Measurements from ENCODE around the gene RBM39. TPM values are rescaled to one million over a fixed set of nuclear protein-coding genes. Genes with fewer than 3 reads are reported as not detected.

Gene RBM39
- total and polyA plus RNA-seq, 9 of the 15 experiments (the other 6 are each of a cell fraction or from before 2014, with no cell fraction given): 143 to 319 (median 228) TPM

- TF ChIP-seq, protein P1, sequence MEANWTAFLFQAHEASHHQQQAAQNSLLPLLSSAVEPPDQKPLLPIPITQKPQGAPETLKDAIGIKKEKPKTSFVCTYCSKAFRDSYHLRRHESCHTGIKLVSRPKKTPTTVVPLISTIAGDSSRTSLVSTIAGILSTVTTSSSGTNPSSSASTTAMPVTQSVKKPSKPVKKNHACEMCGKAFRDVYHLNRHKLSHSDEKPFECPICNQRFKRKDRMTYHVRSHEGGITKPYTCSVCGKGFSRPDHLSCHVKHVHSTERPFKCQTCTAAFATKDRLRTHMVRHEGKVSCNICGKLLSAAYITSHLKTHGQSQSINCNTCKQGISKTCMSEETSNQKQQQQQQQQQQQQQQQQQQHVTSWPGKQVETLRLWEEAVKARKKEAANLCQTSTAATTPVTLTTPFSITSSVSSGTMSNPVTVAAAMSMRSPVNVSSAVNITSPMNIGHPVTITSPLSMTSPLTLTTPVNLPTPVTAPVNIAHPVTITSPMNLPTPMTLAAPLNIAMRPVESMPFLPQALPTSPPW (CRISPR knock-in tag; IDR thresholded peaks at IDR 0.05): no peak
- no peak for TF ChIP-seq PHF21A (IDR thresholded peaks at IDR 0.05; ENCODE audit: borderline replicate concordance, low read depth)
- TF ChIP-seq ZNF384 (IDR thresholded peaks at IDR 0.05; ENCODE audit: low read depth, low read length): peak; percentile 55; the same call in 1 of the 2 replicates
- TF ChIP-seq IRF2 (CRISPR knock-in tag; IDR thresholded peaks at IDR 0.05): no peak
- TF ChIP-seq TOE1 (IDR thresholded peaks at IDR 0.05; ENCODE audit: borderline replicate concordance): no peak
- TF ChIP-seq TOE1 (CRISPR knock-in tag; IDR thresholded peaks at IDR 0.05; ENCODE audit: borderline replicate concordance, low read depth): no peak
- TF ChIP-seq NFE2L1 (tag; IDR thresholded peaks at IDR 0.05; ENCODE audit: borderline replicate concordance, low read depth): peak; percentile 84
- peak; percentile 95 for TF ChIP-seq NFE2 (IDR thresholded peaks at IDR 0.05; ENCODE audit: low read depth)
- TF ChIP-seq, protein P2, sequence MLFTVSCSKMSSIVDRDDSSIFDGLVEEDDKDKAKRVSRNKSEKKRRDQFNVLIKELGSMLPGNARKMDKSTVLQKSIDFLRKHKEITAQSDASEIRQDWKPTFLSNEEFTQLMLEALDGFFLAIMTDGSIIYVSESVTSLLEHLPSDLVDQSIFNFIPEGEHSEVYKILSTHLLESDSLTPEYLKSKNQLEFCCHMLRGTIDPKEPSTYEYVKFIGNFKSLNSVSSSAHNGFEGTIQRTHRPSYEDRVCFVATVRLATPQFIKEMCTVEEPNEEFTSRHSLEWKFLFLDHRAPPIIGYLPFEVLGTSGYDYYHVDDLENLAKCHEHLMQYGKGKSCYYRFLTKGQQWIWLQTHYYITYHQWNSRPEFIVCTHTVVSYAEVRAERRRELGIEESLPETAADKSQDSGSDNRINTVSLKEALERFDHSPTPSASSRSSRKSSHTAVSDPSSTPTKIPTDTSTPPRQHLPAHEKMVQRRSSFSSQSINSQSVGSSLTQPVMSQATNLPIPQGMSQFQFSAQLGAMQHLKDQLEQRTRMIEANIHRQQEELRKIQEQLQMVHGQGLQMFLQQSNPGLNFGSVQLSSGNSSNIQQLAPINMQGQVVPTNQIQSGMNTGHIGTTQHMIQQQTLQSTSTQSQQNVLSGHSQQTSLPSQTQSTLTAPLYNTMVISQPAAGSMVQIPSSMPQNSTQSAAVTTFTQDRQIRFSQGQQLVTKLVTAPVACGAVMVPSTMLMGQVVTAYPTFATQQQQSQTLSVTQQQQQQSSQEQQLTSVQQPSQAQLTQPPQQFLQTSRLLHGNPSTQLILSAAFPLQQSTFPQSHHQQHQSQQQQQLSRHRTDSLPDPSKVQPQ (CRISPR knock-in tag; IDR thresholded peaks at IDR 0.05; ENCODE audit: borderline replicate concordance): no peak
- peak; percentile 97 for TF ChIP-seq MAFG (tag; conservative IDR thresholded peaks at IDR 0.05)
- peak; percentile 16; the same call in 1 of the 2 replicates for TF ChIP-seq CXXC5 (CRISPR knock-in tag; IDR thresholded peaks at IDR 0.05)
- 0 out of 2 replicates have a peak, but pooled peaks have one; percentile 34 for TF ChIP-seq PHB2 (IDR thresholded peaks at IDR 0.05; ENCODE audit: low read depth)
- TF ChIP-seq NCOA2 (IDR thresholded peaks at IDR 0.05; ENCODE audit: partially characterized antibody in 2 of 2): no peak
- TF ChIP-seq E2F3 (CRISPR knock-in tag; IDR thresholded peaks at IDR 0.05): no peak
- no peak for TF ChIP-seq CBX8 (IDR thresholded peaks at IDR 0.05; ENCODE audit: borderline replicate concordance, extremely low read depth, low read depth, low read length, poor library complexity, severe bottlenecking)
- TF ChIP-seq ZNF3 (CRISPR knock-in tag; IDR thresholded peaks at IDR 0.05): no peak
- no peak for TF ChIP-seq ILF3 (IDR thresholded peaks at IDR 0.05; ENCODE audit: borderline replicate concordance)
- TF ChIP-seq SRSF3 (IDR thresholded peaks at IDR 0.05; ENCODE audit: insufficient read depth, low read length): no peak
- TF ChIP-seq THRAP3 (IDR thresholded peaks at IDR 0.05; ENCODE audit: borderline replicate concordance): no peak
- no peak for TF ChIP-seq GTF2F1 (IDR thresholded peaks at IDR 0.05; ENCODE audit: low read depth, low read length)
- TF ChIP-seq GTF3C2 (IDR thresholded peaks at IDR 0.05; ENCODE audit: borderline replicate concordance, extremely low read depth, insufficient read length): no peak
Observed at GRCh38 chr20:35743693-35744491, 1.8 kb upstream of the RBM39 start (continued).
